Femur (tissue), 1 donor: ENCODE measurements around the gene CDKL5.
"Not testable (repeated sequence)": the region's sequence is repeated elsewhere in the genome, so short reads cannot be mapped to it uniquely, and the experiment has no call there.

Experiments used
- DNase-seq: peaks from one replicate; pipeline ENCODE4 v3.0.0-alpha.2; 2017

CDKL5 gene

DNA sequence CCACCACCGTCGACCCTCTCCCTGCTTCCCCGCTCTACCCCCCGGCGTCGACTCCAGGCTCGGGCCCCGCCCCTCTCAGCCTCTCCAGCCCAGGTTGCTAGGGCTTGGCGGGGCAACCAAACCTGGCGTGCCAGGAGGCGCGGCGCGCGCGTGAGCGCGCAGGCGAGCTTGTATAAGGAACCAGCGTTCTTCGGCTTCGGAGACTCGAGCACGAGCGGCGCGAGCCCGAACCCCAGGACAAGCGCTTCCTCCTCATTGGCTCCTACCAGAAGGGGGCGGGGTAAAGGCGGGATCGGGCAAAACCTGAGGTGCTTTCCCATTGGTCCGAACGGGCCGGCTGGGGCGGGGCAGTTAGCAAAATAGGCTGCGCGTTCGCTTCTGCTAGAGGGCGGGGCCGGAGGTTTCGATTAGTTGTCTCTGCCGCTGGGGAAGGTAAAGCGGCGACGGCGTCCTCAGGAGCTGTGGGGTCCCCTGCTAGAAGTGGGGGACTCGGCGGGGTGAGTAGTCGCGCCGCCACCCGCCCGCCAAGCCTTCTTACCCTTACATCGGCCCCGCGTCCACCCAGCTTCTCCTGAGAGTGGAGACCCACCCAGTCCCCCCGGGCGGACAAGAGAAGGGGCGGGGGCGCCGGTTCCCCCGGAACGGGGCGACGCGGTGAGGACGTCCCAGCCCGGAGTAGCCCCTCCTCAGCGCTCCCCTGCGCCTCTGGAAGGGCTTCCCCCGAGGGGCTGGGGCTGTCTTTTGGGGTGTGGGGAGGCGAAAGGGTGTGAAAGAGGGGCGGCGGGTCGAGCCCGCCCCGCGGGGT lies at the start of gene CDKL5:
TSS of gene CDKL5 (plus strand) at position 410 of the 805 bp plus-strand sequence. CDS start 81,489 bp downstream, outside the sequence.
- peak; percentile 98 for DNase-seq

DNA sequence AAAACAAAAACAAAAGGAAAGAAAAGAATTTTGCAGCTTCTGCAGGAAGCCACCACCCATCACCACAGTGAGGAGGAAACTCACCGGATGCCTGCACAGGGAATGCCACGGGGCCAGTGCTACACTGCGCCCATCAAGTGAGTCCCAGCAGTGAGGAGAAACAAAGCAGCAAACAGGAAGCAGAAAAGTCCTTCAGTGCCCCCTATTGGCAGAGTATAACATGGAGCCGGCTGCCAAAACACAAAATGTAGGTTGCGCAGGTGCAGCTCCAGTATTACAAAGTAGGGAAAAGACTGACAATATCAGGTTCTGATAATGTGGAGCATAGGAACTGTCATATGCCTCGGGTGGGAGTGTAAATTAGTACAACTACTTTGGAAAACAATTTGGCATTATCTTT lies 47.6 kb upstream of the CDKL5 start:
- no peak for DNase-seq

DNA sequence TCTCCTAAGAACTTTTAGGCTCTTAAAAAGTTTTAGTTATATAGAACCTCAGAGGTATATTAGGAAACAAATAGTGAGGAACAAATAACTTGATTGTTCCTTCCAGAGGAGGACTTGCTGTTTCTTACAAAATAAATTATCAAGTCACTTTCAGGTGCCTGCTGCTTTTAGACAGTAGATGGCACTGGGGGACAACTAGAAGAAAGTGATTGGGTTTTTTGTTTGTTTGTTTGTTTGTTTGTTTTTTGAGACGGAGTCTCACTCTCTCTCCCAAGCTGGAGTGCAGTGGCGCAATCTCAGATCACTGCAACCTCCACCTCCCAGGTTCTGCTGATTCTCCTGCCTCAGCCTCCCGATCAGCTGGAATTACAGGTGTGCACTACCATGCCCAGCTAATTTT lies 35.4 kb upstream of the CDKL5 start:
- DNase-seq: no peak

DNA sequence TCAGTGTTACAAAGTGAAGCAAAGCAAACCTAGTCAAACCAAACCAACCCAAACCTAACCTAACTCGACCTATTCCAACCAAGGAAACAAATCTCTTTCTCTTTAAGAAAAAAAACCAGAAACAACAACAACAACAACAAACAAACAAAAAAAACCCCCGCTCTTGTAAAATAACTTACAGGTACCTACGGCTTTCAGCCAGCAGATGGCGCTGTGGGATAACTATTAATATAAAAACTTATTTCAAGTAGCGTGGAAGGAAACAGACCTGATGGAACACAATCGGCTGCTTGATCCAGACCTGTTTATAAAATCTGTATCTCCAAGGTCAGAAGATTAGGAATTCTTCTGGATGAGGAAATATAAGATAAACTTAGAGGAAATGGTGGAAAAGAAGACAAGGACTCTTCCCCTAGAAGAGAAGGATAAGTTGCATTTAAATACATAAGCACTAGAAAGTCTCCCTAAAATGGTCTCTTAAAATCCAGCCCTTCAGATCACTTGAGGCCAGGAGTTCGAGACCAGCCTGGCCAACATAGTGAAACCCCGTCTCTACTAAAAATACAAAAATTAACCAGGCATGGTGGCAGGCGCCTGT lies 34.4 kb upstream of the CDKL5 start:
- DNase-seq: peak; percentile 68

DNA sequence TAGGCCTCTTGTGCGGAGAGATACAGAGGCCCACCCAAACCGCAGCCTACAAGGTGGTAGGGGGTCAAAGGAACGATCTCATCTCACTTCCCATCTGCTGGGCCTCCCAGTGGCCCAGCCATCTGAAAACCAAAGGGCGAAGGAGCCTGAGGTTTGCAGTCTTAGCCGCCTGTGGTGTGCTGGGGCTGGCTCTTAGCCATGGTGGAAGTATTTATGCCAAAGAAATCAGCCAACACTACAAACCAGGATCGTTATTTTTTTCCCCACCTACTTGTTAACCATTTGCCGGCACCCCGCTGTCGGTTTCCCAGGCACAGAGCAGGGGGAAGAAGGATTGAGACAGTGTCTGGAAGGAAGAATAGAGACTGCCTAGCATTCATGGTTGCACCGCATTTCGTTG lies 30.9 kb upstream of the CDKL5 start:
- DNase-seq: peak; percentile 28

DNA sequence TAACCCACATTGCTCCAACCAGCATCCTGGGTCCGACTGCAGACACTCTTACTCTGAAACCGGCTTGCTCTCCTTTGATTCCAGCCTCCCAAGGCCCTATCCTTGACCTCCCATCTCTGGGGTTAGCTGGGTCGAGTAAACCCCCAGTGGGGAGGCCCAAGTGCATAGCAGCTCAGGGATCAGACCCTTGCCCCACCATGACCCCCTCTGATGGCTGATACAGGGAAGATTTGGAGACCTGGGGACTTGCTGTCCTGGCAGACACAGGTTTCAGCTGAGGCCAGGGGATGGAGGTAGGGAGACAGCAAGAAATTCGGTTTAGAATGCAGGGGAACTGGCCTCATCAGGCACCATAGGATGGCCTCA lies 23.6 kb upstream of the CDKL5 start:
- DNase-seq: no peak

DNA sequence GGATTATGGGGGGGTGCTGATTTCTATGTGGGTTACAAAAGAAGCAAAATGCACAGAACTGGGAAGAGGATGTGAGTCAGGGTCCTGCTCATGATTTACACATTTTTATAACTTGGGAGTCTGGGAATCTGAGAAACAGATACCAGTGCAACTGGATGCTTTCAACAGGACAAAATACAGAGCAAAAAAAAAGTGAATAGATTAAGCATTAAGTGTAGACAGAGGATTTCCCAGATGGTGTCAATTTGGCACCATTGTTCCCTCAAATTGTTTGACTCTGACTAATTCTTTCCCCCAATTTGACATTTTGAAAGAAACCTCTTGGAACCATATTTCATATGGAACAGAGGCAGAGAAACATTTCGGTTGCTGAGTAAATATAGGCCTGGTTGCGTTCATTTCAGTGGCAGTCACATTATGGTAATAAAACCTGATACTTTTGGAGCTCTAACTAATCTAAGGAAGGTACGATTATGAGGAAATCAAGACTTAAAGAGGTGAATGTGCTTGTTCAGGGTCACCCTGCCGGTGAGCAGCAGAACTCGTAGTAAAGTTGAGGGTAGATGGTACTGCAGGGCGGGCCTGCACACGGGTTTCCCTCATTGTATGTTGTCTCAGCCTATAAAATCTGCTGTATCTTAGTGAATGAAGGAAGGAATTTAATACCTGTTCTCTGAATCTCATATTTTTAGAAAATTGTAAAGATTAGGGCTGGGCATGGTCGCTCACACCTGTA lies 18.7 kb upstream of the CDKL5 start:
- no peak for DNase-seq

DNA sequence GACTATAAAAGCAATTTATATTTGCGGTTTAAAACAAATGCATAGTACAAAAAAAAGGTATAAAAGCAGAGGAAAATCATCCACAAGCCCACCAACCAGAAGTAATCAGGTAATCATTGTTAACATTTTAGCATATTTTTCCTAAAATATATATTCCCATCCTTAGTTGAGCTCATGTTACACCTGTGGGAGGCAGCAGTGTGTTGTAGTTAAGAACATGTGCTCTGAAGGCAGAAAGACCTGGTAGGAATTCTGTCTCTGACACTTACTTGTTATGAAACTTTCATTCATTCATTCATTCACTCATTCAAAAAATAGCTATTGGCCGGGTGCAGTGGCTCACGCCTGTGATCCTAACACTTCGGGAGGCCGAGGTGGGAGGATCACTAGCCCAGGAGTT lies 15.4 kb upstream of the CDKL5 start:
- DNase-seq: no peak

DNA sequence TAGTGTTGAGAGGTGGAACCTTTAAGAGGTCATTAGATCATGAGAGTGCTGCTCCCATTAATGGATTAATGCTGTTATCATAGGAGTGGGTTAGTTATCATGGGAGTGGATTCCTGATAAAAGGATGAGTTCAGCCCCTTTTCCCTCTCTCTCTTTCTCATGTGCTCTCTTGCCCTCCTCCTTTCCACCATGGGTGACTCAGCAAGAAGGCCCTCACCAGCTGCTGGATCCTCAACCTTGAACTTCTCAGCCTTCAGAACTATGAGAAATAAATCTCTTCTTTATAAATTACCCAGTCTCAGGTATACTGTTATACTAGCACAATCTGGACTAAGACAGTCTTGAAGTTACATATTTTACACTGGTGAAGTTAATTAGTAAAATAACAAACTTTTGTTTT lies 10.0 kb upstream of the CDKL5 start:
- no peak for DNase-seq

DNA sequence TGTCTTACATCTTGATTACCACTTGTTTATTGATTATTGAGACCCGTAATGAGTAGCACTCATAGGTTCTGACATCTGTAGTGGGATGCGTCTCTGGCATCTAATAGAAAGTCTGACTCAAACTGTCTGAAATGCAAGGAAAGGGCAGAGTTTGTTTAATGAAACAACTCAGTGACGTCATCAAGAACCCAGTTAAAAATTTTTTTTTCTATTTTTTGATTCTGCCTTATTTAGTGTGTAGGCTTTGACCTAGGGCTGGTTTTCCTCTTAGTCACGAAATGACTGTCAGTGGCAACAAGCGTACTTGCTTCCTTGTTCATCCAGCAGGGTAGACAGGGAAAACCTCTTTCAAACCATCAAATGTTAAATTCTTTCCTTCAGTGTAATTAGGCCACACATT lies 3.1 kb upstream of the CDKL5 start:
- no peak for DNase-seq

DNA sequence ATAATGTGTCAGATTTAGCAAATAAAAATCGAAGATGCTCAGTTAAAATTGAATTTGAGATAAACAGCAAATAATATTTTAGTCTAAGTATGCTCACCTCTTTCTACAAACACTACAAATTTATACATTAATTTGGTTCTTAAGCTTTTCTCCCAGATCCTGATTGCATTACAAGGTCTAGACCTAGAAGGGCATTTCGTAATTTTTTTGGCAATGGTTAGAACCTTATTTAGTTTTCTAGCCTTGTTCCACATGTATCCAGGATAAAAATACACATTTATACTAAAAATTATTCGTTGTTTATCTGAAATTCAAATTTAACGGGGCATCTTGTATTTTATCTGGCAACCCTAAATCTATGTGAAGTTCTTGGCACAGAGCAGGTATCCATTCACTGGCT lies 2.5 kb upstream of the CDKL5 start:
- DNase-seq: no peak

DNA sequence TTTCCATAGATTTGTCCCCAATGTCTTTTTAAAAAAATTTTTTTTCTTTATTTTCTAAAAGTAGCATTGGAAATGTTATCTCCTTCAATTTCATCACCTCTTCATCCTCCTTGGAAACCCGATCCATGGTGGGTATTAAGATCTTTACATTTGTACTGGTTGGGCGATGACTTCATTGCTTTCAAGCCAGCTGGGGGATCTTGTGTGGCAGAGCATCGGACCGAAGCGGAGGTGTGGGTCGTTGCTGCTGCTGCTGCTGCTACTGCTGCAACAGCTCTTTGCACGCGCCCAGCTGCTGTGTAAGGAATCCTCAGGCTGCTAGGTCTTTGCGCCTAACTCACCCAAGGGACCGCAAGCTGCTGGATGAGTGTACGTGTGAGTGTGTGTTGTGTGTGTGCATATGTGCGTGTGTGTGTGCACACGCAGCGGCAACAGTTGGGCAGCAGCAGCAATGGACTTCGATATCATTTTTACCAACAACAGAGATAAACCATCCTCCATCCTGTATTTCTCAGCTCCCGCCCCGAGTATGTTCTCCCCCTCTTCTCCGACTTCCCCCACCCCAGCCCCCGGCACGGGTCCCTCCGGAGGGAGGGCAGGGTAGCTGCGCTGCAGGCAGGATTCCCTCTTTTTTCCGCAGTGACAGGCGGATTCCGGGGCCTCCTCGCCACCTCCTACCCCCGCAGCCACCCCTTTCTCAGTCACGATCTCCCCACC lies 768 bp upstream of the CDKL5 start:
- peak; percentile 34 for DNase-seq

DNA sequence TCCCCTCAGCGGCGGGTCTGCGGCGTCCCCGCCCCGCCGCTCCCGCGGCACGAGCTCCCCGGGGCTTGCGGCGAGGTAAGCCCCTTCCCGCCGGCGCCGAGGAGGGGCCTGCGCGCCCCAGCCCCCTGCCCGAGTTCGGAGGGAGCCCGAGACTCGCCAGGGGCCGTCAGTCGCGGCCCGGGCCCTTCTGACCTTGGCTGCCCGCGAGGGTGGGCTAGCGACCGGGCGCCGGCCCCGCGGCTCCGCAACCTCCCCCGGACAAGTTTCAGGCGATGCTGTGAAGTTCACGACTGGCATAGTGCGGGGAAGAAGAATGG lies 554 bp downstream of the CDKL5 start:
- peak; percentile 22 for DNase-seq

DNA sequence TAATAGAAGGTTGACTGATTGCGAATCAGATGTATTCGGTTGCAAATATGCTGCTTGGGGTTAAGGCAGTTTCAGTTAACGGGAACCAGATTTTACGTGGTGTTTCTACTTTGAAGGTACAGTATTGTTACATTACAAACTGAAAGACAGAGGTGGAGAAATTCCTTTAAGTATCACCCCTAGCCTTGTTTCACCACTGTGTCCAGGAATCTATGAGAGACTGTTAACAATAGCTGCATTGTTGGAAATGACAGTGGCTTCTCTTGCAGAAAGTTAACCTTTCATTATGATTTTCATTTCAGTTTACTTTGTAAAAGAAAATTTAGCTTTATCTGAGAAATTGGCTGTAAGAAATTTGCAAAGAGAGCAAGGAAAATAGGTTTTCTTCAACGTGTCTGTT lies 2.6 kb downstream of the CDKL5 start:
- no peak for DNase-seq

DNA sequence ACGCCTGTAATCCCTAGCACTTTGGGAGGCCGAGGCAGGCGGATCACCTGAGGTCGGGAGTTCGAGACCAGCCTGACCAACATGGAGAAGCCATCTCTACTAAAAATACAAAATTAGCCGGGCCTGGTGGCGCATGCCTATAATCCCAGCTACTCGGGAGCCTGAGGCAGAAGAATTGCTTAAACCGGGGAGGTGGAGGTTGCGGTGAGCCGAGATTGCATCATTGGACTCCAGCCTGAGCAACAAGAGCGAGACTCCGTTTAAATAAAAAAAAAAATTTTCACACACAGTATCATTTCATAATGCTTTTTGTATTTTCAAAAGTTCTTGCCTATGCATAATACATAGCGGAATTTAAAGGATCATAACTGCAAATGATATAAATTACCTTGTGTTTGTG lies 7.9 kb downstream of the CDKL5 start:
- not testable (repeated sequence) for DNase-seq

DNA sequence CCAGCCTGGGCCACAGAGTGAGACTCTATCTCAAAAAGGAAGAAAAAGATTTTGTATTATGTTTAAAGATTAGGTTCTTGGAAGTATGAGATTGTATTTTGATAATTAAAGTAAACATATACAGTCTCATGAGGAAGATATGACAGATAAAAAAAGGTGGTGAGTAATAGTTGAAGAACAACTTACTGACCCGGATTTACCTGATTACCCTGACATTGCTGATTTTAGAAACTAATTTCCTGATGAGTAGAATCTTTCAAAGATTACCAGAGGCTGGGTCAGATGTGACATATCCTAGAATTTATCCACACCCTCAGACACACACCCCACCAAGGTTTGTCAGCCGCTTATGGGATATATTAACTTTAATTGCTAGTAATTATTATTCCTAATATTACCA lies 9.5 kb downstream of the CDKL5 start:
- no peak for DNase-seq

DNA sequence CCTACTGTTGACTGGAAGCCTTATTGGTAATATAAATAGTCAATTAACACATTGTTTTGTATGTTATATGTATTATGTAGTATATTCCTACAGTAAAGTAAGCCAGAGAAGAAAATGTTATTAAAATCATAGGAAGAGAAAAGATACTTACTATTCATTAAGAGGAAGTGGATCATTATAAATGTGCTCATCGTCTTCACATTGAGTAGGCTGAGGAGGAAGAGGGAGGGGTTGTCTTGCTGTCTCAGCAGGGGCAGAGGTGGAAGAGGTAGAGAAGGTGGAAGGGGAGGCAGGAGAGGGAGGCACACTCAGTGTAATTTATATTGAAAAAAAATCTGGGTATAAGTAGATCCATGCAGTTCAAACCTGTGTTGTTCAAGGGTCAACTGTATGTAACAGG lies 10.6 kb downstream of the CDKL5 start:
- no peak for DNase-seq

DNA sequence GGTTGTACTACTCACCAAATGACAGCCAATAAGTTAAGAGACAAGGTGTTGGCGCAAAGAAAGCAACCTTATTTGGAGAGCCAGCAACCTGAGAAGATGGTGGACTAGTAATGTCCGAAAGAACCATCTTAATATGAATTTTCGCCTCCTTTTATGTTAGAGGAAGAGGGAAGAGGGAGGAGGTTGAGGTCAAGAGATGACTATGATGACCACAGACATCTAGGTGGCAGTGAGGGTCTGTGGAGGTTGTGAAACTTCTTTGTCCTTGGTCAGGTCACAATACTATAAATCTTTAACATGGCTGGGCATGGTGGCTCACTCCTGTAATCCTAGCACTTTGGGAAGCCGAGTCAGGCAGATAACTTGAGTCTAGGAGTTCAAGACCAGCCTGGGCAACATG lies 15.4 kb downstream of the CDKL5 start:
- DNase-seq: no peak

DNA sequence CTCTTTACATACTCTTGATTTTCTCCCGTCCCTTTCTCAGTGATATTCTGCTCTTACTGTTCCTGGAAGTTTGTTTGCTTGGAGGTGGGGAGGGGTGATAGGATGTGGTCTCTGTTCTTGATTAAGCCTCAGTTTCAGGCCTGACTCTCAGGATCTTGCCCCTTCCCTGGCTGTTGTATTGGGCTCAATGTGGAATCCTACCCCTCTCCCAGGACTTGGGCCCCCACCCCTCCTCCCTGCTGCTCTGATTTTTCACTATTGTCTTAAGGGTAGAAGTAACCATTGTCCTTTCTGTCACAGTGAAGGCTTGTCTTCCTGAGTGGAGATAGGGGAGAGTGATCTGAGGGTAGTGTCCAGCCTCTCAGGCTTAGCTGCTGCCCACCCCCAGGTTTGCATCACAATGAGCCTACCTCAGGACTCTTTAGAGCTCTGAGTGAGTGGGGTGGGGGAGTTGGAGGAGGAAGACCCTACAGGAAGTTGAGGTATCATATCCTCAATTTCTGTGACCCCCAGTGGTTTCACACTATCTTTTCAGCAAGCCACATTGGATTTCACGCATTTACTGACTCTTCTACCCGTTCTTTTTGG lies 16.5 kb downstream of the CDKL5 start:
- no peak for DNase-seq

DNA sequence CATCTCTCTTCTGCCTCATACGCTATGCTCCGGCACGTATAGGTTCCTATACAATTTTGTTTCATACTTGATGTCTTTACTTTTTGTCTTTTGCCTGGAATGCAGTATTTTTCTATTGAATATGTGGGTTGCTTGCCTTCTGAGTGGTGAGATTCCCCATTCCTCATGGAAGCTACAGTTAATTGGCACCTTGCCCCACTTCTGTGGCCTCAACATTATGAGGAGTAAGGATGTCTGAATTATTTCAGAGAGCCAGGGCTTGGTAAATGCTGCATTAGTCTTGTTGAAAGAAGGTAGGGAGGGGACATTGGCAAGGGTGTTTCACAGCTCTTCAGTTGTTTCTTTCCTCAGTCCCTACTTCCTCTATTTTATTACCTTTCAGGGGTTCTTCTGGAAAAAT lies 23.0 kb downstream of the CDKL5 start:
- DNase-seq: no peak

DNA sequence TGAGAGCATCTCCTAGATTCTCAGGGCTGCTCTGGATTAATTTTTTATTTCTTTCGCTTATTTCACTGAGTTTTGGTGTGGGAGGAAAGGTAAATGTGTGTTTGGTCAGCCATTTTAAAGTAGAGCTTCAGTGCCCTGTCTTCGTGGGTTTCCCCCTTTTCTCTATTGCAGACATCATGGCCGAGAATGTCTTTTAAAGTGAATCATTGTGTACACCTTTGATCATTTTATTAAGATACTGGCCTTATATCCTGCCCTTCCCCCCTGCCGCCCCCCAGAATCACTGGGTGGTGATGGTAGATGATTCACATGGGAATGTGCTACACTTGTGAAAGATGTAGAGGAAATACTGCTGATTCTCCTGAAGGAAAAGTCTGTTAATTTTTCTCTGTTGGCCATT lies 23.8 kb downstream of the CDKL5 start:
- no peak for DNase-seq

DNA sequence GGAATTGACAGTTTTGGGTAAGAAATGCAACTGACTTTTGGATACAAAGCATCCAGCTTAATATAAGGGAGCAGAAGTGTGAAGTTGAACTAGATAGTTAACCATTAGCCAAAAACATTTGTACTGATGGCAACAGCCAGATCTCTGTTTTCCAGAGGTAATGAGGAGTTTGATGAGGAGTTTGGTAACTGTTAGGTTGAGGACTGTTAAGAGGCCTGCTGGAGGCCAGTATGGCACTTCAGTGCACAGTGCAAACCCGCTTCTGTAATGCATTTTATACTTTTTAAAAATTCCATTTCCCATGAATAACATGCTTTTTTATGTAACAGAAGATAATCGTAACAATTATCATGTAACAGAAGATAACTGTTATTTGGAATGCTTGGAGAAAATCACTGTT lies 30.0 kb downstream of the CDKL5 start:
- DNase-seq: no peak

DNA sequence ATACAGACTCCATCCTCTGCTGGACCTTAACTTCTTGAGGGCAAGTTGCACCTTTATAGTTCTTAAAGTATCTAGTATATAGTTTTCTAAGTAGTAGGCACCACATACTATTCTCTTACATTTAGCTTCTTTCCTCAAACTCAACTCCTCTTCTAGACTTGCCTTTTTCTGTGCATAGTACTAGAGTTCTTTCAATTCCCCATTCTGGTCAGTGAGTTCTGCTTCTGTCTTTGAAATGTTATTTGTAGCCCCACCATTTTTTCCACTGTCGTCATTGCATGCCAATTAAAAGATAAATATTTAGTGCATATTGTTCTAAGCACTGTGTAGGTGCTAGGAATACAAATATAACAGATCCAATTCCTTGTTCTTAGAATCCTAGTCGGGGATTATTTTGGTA lies 31.6 kb downstream of the CDKL5 start:
- DNase-seq: no peak
